Measurements from ENCODE around the gene LAMB3. TPM values are rescaled to one million over a fixed set of nuclear protein-coding genes. Genes with fewer than 3 reads are reported as not detected.

LAMB3 gene
- total RNA-seq, 1 experiment from 2014 or later, result 1.3 TPM

DNA sequence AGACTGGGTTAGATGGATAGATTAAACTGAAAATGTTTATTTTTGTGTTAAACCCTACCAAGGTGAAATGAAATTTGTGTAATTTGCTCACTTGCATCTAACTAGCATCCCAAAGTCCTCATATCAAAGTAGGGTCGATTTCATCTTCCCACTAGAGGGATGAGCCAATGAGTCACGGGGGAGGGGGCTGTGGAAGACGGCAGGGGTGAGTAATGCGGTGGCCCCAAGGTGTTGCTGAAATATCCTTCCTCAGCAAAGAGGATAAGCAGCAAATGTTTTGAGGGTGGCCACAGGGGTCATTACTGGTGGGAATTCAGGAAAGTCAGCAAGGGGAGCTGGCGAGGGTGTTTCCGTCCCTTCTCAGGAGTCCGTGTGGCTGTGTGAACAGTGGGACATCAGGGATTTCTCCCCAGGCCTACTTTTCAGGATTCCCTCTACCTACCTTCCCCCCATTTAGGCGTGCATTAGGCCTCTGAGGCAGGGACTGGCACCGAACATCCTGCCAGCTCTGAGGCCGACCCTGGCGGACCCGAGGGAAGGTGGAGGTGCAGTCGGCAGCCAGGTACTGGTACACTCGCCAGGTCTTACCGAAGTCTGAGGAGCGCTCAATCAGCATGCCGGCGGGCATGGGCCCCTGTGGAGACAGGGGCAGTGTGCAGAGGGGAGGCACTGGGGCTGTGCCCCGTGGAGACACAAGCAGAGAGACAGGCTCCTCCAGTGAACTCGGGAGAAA lies 18.1 kb downstream of the LAMB3 start:
- Histone ChIP-seq H3K36me3 (ENCODE audit: insufficient read depth, low read length) (no peaks in the 10 kb centered on the region), H3K9me2 (replicated peaks; ENCODE audit: insufficient read depth, low read length) (no peaks in the 10 kb centered on the region), H3K27me3 (ENCODE audit: low read length) (no peaks in the 10 kb centered on the region), H3K27ac (ENCODE audit: low read length) (peak overlapping the region; percentile 24; the same call in 1 of the 2 replicates), H3K9me3 (ENCODE audit: low read length) (no peaks in the 10 kb centered on the region), H4K20me1 (ENCODE audit: insufficient read depth, low read depth, low read length) (no peaks in the 10 kb centered on the region), H3K9ac (ENCODE audit: low read length) (no peak overlapping the region), H3K4me3 (ENCODE audit: low read length) (no peak overlapping the region), H2AFZ (ENCODE audit: low read length) (no peak overlapping the region), H3K4me2 (ENCODE audit: low read depth, low read length, poor library complexity, severe bottlenecking) (no peak overlapping the region), H3K79me2 (ENCODE audit: low read length) (no peaks in the 10 kb centered on the region), H3K4me1 (ENCODE audit: low read length) (peaks cover 29% of the 10 kb centered on the region)
- DNase-seq, result no peak

DNA sequence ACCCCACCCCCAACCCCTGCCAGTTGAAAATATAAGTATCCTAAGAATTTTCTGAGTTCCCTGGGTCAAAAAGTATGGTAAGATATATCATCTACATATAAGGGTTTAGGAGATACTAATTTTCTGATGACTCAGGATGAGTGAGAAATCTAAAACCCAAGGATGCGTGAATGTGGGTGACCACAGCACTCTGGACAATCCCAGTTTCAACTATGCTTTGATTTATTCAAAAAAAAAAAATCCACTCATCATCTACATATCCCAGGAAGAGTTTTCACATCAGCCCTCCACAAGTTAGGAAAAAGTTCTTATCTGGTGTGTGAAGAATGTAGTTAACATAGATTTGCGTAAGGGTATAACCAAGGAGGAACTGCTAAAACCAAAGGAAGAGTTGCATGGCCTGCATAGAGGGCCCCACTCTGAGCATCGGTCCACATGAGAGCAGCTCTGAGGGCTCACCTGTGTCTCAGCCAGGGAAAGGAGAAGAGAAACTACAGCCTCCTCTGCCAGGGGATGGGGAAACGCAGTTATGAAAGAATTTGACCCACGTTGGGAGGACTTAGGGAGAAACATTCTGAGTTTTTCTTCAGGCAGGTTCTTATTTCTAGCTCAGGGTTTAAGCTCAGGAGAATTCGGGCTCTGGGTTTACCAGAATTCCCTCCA lies 18.8 kb downstream of the LAMB3 start:
- H3K9me3 ChIP-seq (ENCODE audit: low read length), result no peaks in the 10 kb centered on the region
- H3K79me2 ChIP-seq (ENCODE audit: low read length), result no peaks in the 10 kb centered on the region
- H3K27me3 ChIP-seq (ENCODE audit: low read length), result no peaks in the 10 kb centered on the region
- H3K9ac ChIP-seq (ENCODE audit: low read length), result no peak overlapping the region
- no peak overlapping the region for H2AFZ ChIP-seq (ENCODE audit: low read length)
- H3K9me2 ChIP-seq (replicated peaks; ENCODE audit: insufficient read depth, low read length), result no peaks in the 10 kb centered on the region
- H3K4me1 ChIP-seq (ENCODE audit: low read length), result peaks cover 29% of the 10 kb centered on the region
- no peaks in the 10 kb centered on the region for H3K36me3 ChIP-seq (ENCODE audit: insufficient read depth, low read length)
- H4K20me1 ChIP-seq (ENCODE audit: insufficient read depth, low read depth, low read length), result no peaks in the 10 kb centered on the region
- peak overlapping the region; percentile 24; the same call in 1 of the 2 replicates for H3K27ac ChIP-seq (ENCODE audit: low read length)
- no peak overlapping the region for H3K4me3 ChIP-seq (ENCODE audit: low read length)
- H3K4me2 ChIP-seq (ENCODE audit: low read depth, low read length, poor library complexity, severe bottlenecking), result no peak overlapping the region
- DNase-seq, result peak; percentile 68

- H3K4me3 ChIP-seq (ENCODE audit: low read length), result no peak overlapping the region
- DNase-seq, result no peak
- peaks cover 29% of the 10 kb centered on the region for H3K4me1 ChIP-seq (ENCODE audit: low read length)
- no peaks in the 10 kb centered on the region for H3K36me3 ChIP-seq (ENCODE audit: insufficient read depth, low read length)
- H3K27me3 ChIP-seq (ENCODE audit: low read length), result no peaks in the 10 kb centered on the region
- H2AFZ ChIP-seq (ENCODE audit: low read length), result no peak overlapping the region
- no peaks in the 10 kb centered on the region for H4K20me1 ChIP-seq (ENCODE audit: insufficient read depth, low read depth, low read length)
- H3K9me2 ChIP-seq (replicated peaks; ENCODE audit: insufficient read depth, low read length), result no peaks in the 10 kb centered on the region
- no peaks in the 10 kb centered on the region for H3K9me3 ChIP-seq (ENCODE audit: low read length)
- H3K9ac ChIP-seq (ENCODE audit: low read length), result no peak overlapping the region
- H3K27ac ChIP-seq (ENCODE audit: low read length), result no peak overlapping the region
- H3K4me2 ChIP-seq (ENCODE audit: low read depth, low read length, poor library complexity, severe bottlenecking), result no peak overlapping the region
- no peaks in the 10 kb centered on the region for H3K79me2 ChIP-seq (ENCODE audit: low read length)
Measured at GRCh38 chr1:209630383-209631225, 21.6 kb downstream of the LAMB3 start.

DNA sequence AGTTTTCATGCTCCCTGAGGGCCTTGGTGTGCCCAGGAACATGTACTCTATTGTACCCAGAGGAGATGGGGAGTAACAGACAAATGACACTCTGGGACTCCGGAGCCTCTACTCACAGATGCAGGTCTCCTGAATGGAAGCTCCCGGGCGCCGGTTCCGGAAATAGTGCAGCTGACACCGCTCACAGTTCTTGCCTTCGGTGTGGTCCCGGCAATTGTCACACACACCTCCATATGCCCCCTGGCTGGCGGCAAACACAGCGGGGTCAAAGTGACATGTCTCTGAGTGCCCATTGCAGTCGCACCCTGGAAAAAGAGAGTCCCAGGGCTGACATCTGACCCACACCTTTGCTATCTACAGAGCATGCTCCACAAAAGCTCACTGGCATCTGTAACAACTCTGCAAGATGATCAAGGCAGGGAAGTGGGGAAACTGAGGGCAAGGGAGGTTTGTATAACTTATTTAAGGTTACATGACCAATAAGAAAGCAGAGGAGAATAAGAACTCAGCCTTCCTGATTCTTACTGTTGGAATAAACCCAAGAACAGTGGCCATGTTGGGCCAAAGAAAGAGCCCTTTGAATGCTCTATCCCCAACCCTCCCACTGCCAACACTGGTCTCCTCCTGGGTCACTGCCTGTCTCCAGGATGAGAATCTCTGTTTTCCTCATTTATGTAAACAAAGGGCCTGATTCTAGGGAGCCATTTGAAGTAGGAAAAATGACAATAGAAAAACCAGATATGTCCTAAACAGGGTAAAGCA lies 22.4 kb downstream of the LAMB3 start:
- H3K79me2 ChIP-seq (ENCODE audit: low read length), result no peaks in the 10 kb centered on the region
- no peaks in the 10 kb centered on the region for H3K9me2 ChIP-seq (replicated peaks; ENCODE audit: insufficient read depth, low read length)
- H3K27me3 ChIP-seq (ENCODE audit: low read length), result no peaks in the 10 kb centered on the region

DNA sequence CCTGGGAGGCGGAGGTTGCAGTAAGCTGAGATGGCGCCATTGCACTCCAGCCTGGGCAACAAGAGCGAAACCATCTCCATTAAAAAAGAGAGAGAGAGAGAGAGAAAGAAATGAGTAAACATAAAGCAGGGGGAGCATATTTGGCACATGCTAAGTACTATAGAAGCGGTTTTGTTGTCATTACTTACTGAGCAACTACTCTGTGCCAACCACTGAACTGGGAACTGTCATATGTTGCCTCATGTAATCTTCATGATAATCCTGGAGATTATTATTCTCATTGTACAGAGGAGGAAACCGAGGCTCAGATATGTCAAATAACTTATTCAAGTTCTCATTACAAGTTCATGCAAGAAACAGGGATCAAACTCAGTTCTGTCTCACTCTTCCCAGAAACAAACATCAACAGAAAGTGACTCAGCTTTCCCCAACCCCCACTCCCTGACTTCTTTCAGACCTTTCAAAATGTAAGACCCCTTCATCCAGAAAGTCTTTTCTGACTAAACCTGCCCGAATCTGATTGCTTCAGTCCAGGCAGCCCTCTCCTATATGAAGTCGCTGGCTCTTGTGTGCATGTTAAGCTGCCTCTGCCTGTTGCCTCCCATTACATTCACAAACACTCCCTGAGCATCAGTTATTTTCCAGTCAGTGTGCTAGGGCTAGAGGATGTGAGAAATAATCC lies 23.5 kb downstream of the LAMB3 start:
- Histone ChIP-seq H3K79me2 (ENCODE audit: low read length) (no peaks in the 10 kb centered on the region), H3K36me3 (ENCODE audit: insufficient read depth, low read length) (no peaks in the 10 kb centered on the region), H3K4me3 (ENCODE audit: low read length) (no peak overlapping the region), H3K4me2 (ENCODE audit: low read depth, low read length, poor library complexity, severe bottlenecking) (no peak overlapping the region), H3K27ac (ENCODE audit: low read length) (no peak overlapping the region), H4K20me1 (ENCODE audit: insufficient read depth, low read depth, low read length) (no peaks in the 10 kb centered on the region), H3K9me3 (ENCODE audit: low read length) (no peaks in the 10 kb centered on the region), H3K4me1 (ENCODE audit: low read length) (peaks cover 26% of the 10 kb centered on the region), H3K9ac (ENCODE audit: low read length) (no peak overlapping the region), H2AFZ (ENCODE audit: low read length) (no peak overlapping the region), H3K27me3 (ENCODE audit: low read length) (no peaks in the 10 kb centered on the region), H3K9me2 (replicated peaks; ENCODE audit: insufficient read depth, low read length) (no peaks in the 10 kb centered on the region)
- no peak for DNase-seq

More for the DNA sequence above, 22.4 kb downstream of the LAMB3 start:
- H2AFZ ChIP-seq (ENCODE audit: low read length), result no peak overlapping the region
- H3K27ac ChIP-seq (ENCODE audit: low read length), result no peak overlapping the region
- peaks cover 29% of the 10 kb centered on the region for H3K4me1 ChIP-seq (ENCODE audit: low read length)
- no peaks in the 10 kb centered on the region for H3K36me3 ChIP-seq (ENCODE audit: insufficient read depth, low read length)
- H4K20me1 ChIP-seq (ENCODE audit: insufficient read depth, low read depth, low read length), result no peaks in the 10 kb centered on the region
- no peak overlapping the region for H3K4me3 ChIP-seq (ENCODE audit: low read length)
- DNase-seq, result no peak
- no peak overlapping the region for H3K4me2 ChIP-seq (ENCODE audit: low read depth, low read length, poor library complexity, severe bottlenecking)
- no peak overlapping the region for H3K9ac ChIP-seq (ENCODE audit: low read length)
- H3K9me3 ChIP-seq (ENCODE audit: low read length), result no peaks in the 10 kb centered on the region

- Histone ChIP-seq H3K36me3 (ENCODE audit: insufficient read depth, low read length) (no peaks in the 10 kb centered on the region), H4K20me1 (ENCODE audit: insufficient read depth, low read depth, low read length) (no peaks in the 10 kb centered on the region), H3K4me1 (ENCODE audit: low read length) (peaks cover 18% of the 10 kb centered on the region), H3K4me2 (ENCODE audit: low read depth, low read length, poor library complexity, severe bottlenecking) (no peak overlapping the region), H3K79me2 (ENCODE audit: low read length) (no peaks in the 10 kb centered on the region), H3K9me2 (replicated peaks; ENCODE audit: insufficient read depth, low read length) (no peaks in the 10 kb centered on the region), H3K27me3 (ENCODE audit: low read length) (no peaks in the 10 kb centered on the region), H3K9me3 (ENCODE audit: low read length) (no peaks in the 10 kb centered on the region), H3K27ac (ENCODE audit: low read length) (no peak overlapping the region), H3K9ac (ENCODE audit: low read length) (no peak overlapping the region), H3K4me3 (ENCODE audit: low read length) (no peak overlapping the region), H2AFZ (ENCODE audit: low read length) (no peak overlapping the region)
- DNase-seq, result peak; percentile 92
Measured at GRCh38 chr1:209627732-209628196, 24.5 kb downstream of the LAMB3 start.

- H3K4me3 ChIP-seq (ENCODE audit: low read length), result no peak overlapping the region
- no peak overlapping the region for H3K9ac ChIP-seq (ENCODE audit: low read length)
- no peaks in the 10 kb centered on the region for H3K9me2 ChIP-seq (replicated peaks; ENCODE audit: insufficient read depth, low read length)
- no peak overlapping the region for H3K4me2 ChIP-seq (ENCODE audit: low read depth, low read length, poor library complexity, severe bottlenecking)
- DNase-seq, result no peak
- H3K27me3 ChIP-seq (ENCODE audit: low read length), result no peaks in the 10 kb centered on the region
- H3K9me3 ChIP-seq (ENCODE audit: low read length), result no peaks in the 10 kb centered on the region
- H2AFZ ChIP-seq (ENCODE audit: low read length), result no peak overlapping the region
- no peaks in the 10 kb centered on the region for H4K20me1 ChIP-seq (ENCODE audit: insufficient read depth, low read depth, low read length)
- H3K36me3 ChIP-seq (ENCODE audit: insufficient read depth, low read length), result no peaks in the 10 kb centered on the region
- H3K27ac ChIP-seq (ENCODE audit: low read length), result no peak overlapping the region
- H3K4me1 ChIP-seq (ENCODE audit: low read length), result peaks cover 12% of the 10 kb centered on the region
- H3K79me2 ChIP-seq (ENCODE audit: low read length), result no peaks in the 10 kb centered on the region
Measured at GRCh38 chr1:209627027-209627731, 25.0 kb downstream of the LAMB3 start.
